ENCODE data around the gene LPAR1.

LPAR1 gene

GRCh38 chr9:110898866-110899265 lies 139.4 kb downstream of the LPAR1 start:
- no peak for TF ChIP-seq CTCF (IDR thresholded peaks at IDR 0.05; ENCODE audit: low read depth, low read length)
- DNase-seq, result no peak
- no peaks in the 10 kb centered on the region; the same call in 1 of the 2 replicates for H3K9me3 ChIP-seq
- no peak overlapping the region for H3K4me3 ChIP-seq (ENCODE audit: low read depth, low read length)
- no peaks in the 10 kb centered on the region for H3K36me3 ChIP-seq
- H3K27me3 ChIP-seq, result no peaks in the 10 kb centered on the region
- H3K4me1 ChIP-seq, result no peaks in the 10 kb centered on the region; the same call in 1 of the 2 replicates

- Histone ChIP-seq H3K4me3 (ENCODE audit: low read depth, low read length) (no peak overlapping the region), H3K9me3 (no peaks in the 10 kb centered on the region; the same call in 1 of the 2 replicates), H3K4me1 (no peaks in the 10 kb centered on the region; the same call in 1 of the 2 replicates), H3K36me3 (no peaks in the 10 kb centered on the region), H3K27me3 (no peaks in the 10 kb centered on the region)
- no peak for DNase-seq
- TF ChIP-seq CTCF (IDR thresholded peaks at IDR 0.05; ENCODE audit: low read depth, low read length), result no peak
These were observed 139.9 kb downstream of the LPAR1 start for GRCh38 chr9:110898358-110898757.

- Histone ChIP-seq H3K9me3 (no peaks in the 10 kb centered on the region; the same call in 1 of the 2 replicates), H3K4me1 (no peaks in the 10 kb centered on the region; the same call in 1 of the 2 replicates), H3K27me3 (no peaks in the 10 kb centered on the region), H3K4me3 (ENCODE audit: low read depth, low read length) (no peak overlapping the region), H3K36me3 (no peaks in the 10 kb centered on the region)
- no peak for TF ChIP-seq CTCF (IDR thresholded peaks at IDR 0.05; ENCODE audit: low read depth, low read length)
- DNase-seq, result no peak
These were observed 140.3 kb downstream of the LPAR1 start for GRCh38 chr9:110897943-110898342.

GRCh38 chr9:110895147-110895905 lies 142.9 kb downstream of the LPAR1 start:
- no peaks in the 10 kb centered on the region for H3K27me3 ChIP-seq
- no peak overlapping the region for H3K4me3 ChIP-seq (ENCODE audit: low read depth, low read length)
- H3K36me3 ChIP-seq, result no peaks in the 10 kb centered on the region
- H3K9me3 ChIP-seq, result no peaks in the 10 kb centered on the region
- H3K4me1 ChIP-seq, result no peaks in the 10 kb centered on the region; the same call in 1 of the 2 replicates
- no peak for TF ChIP-seq CTCF (IDR thresholded peaks at IDR 0.05; ENCODE audit: low read depth, low read length)
- peak; percentile 15 for DNase-seq

- Histone ChIP-seq H3K9me3 (no peaks in the 10 kb centered on the region), H3K4me3 (ENCODE audit: low read depth, low read length) (no peak overlapping the region), H3K27me3 (no peaks in the 10 kb centered on the region), H3K4me1 (no peaks in the 10 kb centered on the region; the same call in 1 of the 2 replicates), H3K36me3 (no peaks in the 10 kb centered on the region)
- DNase-seq, result no peak
- TF ChIP-seq CTCF (IDR thresholded peaks at IDR 0.05; ENCODE audit: low read depth, low read length), result no peak
These were observed 143.5 kb downstream of the LPAR1 start for GRCh38 chr9:110894731-110895130.

GRCh38 chr9:110892689-110893088 lies 145.6 kb downstream of the LPAR1 start:
- Histone ChIP-seq H3K9me3 (no peaks in the 10 kb centered on the region), H3K4me1 (no peaks in the 10 kb centered on the region; the same call in 1 of the 2 replicates), H3K4me3 (ENCODE audit: low read depth, low read length) (no peak overlapping the region), H3K27me3 (no peaks in the 10 kb centered on the region), H3K36me3 (no peaks in the 10 kb centered on the region)
- DNase-seq, result no peak
- no peak for TF ChIP-seq CTCF (IDR thresholded peaks at IDR 0.05; ENCODE audit: low read depth, low read length)

All from BE2C (cell line).